Ovary (tissue), 9 donors: Measurements from ENCODE around the gene NEU4. TPM values are rescaled to one million over a fixed set of nuclear protein-coding genes. Genes with fewer than 3 reads are reported as not detected.

Source experiments
- DNase-seq, 5 donors: peaks; one replicate each; pipeline ENCODE4 v3.0.0-alpha.2; 2019 to 2020
- H3K27ac ChIP-seq, 2 donors: fragments of 200-600 bp; one replicate each; pipeline versions ENCODE4 v1.5.1 to v1.8.0; 2019 to 2022
- H3K27me3 ChIP-seq: fragments of 200-600 bp; one replicate; pipeline ENCODE4 v1.8.0; 2022
- H3K36me3 ChIP-seq: fragments of 200-600 bp; sonication (generic); one replicate; pipeline ENCODE4 v1.5.1; 2019
- H3K4me1 ChIP-seq: one replicate; pipeline ENCODE4 v1.8.1; 2013; ENCODE audit warnings: mild to moderate bottlenecking, moderate library complexity; ENCODE audit not compliant: insufficient read depth
- H3K4me3 ChIP-seq: fragments of 200-600 bp; sonication (generic); one replicate; pipeline ENCODE4 v1.5.1; 2017
- H3K9me3 ChIP-seq, 2 donors: fragments of 200-600 bp in 1 of 2; sonication (generic) in 1 of 2; one replicate each; pipeline versions ENCODE4 v1.5.1 to v1.8.1; 2013 to 2019; ENCODE audit warnings: mild to moderate bottlenecking in 1 of 2, moderate library complexity in 1 of 2
- EP300 ChIP-seq: sonication (generic); formaldehyde crosslinking; IDR thresholded peaks from one replicate; pipeline ENCODE4 v1.6.1; 2017; ENCODE audit warnings: antibody characterized with exemption
- POLR2A ChIP-seq: fragments of 450-650 bp; IDR thresholded peaks from one replicate; pipeline ENCODE4 v1.6.1; 2017; ENCODE audit warnings: antibody characterized with exemption, mild to moderate bottlenecking, moderate library complexity
- WGBS, 3 donors: extraction: QIAGEN DNeasy Blood & Tissue Kit in 1 of 3; methylation state at CpG; one replicate each; pipeline versions ENCODE4 v1.1.5 to v1.1.7; 2013 to 2017; 5-methylcytosine and 5-hydroxymethylcytosine counted together
- intact Hi-C, 4 donors: fragments of 100-400 bp; cut with DNase I; formaldehyde crosslinking; loops; one replicate each; pipeline versions ENCODE4 v1.11.0 to v1.15.1; 2022 to 2023
- polyA plus RNA-seq, 2 donors: library from polyadenylated mRNA; stranded (reverse); fragments of 200-250 nt in 1 of 2; fragments of 350-450 nt in 1 of 2; fragmentation: Illumina TruSeq in 1 of 2; extraction: RNeasy Lipid Tissue Mini Kit (QIAGEN cat#74804) in 1 of 2; gene quantifications; one replicate each; pipeline ENCODE4 v1.2.3, GENCODE V29; 2013 to 2014
- total RNA-seq, 7 donors: library from RNA; depleted of rRNA in 2 of 7; stranded (reverse); fragments of >200 nt in 2 of 7; fragmentation: NEBNext Ultra II Directional in 3 of 7; extraction: Animal tissue kit (Norgen Biotek cat#: 25700) in 3 of 7; gene quantifications; one replicate each; pipeline versions ENCODE4 v1.1.0 to v1.2.4, GENCODE V29; 2016 to 2023
- TF ChIP-seq, protein P1 (sequence below), 3 donors: fragments of 450-650 bp in 2 of 3; fragments of 200-600 bp in 1 of 3; IDR thresholded peaks; one replicate each; pipeline versions ENCODE4 v1.5.1 to v1.8.0; 2016 to 2022; ENCODE audit warnings: antibody characterized with exemption in 3 of 3, mild to moderate bottlenecking in 1 of 3
- donor health status: DM: no; HTN: no; CAD: no; lungs with moderate emphysema.
- donor health status: DM: no; HTN: no; CAD: no.
- donor health status: Bipolar disorder and iron deficiency.
- donor health status: DM: yes; HTN: yes; CAD: no.
- donor health status: DM: no; HTN: no; CAD: no.
- donor health status: DM: yes; HTN: yes; CAD: no.

NEU4 gene
- total and polyA plus RNA-seq, 9 donors, result 0.23 to 7.2 (median 0.84) TPM; not detected in 2

DNA sequence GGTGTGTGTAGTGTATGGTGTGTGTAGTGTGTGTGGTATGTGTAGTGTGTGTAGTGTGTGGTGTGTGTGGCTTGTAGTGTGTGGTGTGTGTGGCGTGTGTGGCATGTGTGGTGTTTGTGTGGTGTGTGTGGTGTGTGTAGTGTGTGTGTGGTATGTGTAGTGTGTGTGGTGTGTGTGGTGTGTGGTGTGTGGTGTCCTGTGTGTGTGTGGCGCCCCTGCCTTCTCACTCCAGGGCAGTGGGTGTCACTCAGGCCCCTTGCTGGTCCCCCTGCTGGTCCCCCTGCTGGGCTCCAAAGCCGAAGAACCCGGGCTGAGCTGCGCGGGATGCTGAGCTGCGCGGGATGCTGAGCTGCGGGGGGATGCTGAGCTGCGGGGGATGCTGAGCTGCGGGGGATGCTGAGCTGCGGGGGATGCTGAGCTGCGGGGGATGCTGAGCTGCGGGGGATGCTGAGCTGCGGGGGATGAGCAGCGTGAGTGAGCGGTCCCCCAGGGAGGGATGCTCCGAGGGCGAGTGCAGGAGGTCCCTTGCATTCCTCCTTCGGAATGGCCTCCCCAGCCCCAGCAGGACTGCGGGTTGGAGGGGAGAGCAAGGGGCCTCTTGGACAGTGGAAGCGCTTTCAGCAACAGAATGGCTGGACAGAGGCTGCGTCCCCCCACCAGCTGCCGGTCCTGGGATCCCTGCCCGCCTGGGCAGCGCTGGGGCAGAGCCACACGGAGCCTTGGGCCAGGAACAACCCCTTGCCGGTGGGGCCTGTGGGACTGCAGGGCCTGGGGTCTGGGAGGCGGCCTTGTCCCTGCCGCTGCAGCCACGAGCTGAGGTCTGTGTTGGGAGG is 57.2 kb downstream of the NEU4 start:
- TF ChIP-seq POLR2A (no peak), EP300 (no peak)
- TF ChIP-seq, protein P1, sequence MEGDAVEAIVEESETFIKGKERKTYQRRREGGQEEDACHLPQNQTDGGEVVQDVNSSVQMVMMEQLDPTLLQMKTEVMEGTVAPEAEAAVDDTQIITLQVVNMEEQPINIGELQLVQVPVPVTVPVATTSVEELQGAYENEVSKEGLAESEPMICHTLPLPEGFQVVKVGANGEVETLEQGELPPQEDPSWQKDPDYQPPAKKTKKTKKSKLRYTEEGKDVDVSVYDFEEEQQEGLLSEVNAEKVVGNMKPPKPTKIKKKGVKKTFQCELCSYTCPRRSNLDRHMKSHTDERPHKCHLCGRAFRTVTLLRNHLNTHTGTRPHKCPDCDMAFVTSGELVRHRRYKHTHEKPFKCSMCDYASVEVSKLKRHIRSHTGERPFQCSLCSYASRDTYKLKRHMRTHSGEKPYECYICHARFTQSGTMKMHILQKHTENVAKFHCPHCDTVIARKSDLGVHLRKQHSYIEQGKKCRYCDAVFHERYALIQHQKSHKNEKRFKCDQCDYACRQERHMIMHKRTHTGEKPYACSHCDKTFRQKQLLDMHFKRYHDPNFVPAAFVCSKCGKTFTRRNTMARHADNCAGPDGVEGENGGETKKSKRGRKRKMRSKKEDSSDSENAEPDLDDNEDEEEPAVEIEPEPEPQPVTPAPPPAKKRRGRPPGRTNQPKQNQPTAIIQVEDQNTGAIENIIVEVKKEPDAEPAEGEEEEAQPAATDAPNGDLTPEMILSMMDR (IDR thresholded peaks at IDR 0.05), result no peak
- Histone ChIP-seq H3K27ac (no peak overlapping the region), H3K9me3 (no peaks in the 10 kb centered on the region), H3K36me3 (no peaks in the 10 kb centered on the region), H3K4me3 (no peak overlapping the region), H3K4me1 (peaks cover 3% of the 10 kb centered on the region), H3K27me3 (peaks cover 3% of the 10 kb centered on the region)
- 4 to 6% (median 4%) methylated on average over 30 to 31 of the region's 31 CpGs for WGBS, 3 donors
- no peak for DNase-seq
- intact Hi-C loops, result no loop called here

Other genes starting within 250 kb of the NEU4 start
- 10 to 100 TPM; 26.2 to 54.7 (median 40.3) TPM for gene THAP4, start 172.0 kb upstream of the NEU4 start, total RNA-seq
- gene THAP4, start 172.0 kb upstream of the NEU4 start, polyA plus RNA-seq, result 10 to 100 TPM; 12.1 to 42.0 TPM
- gene ATG4B, start 171.5 kb upstream of the NEU4 start, total RNA-seq, result 10 to 100 TPM; 37.1 to 70.4 (median 56.3) TPM
- 10 to 100 TPM; 41.0 to 49.5 TPM for gene ATG4B, start 171.5 kb upstream of the NEU4 start, polyA plus RNA-seq
- gene DTYMK, start 122.4 kb upstream of the NEU4 start, total RNA-seq, result 10 to 100 TPM in 6 of 7 donors, 1 to 10 TPM in 1; 8.9 to 17.9 (median 14.6) TPM
- 10 to 100 TPM in 1 of 2 donors, 1 to 10 TPM in 1; 3.7 to 10.7 TPM for gene DTYMK, start 122.4 kb upstream of the NEU4 start, polyA plus RNA-seq
- gene ING5, start 107.2 kb upstream of the NEU4 start, total RNA-seq, result 10 to 100 TPM; 24.9 to 57.1 (median 39.9) TPM
- gene ING5, start 107.2 kb upstream of the NEU4 start, polyA plus RNA-seq, result 10 to 100 TPM; 27.1 to 39.5 TPM
- gene D2HGDH, start 74.6 kb upstream of the NEU4 start, total RNA-seq, result 10 to 100 TPM; 17.1 to 35.1 (median 26.3) TPM
- gene D2HGDH, start 74.6 kb upstream of the NEU4 start, polyA plus RNA-seq, result 10 to 100 TPM in 1 of 2 donors, under 1 TPM in 1; 0.63 to 24.6 TPM
- gene GAL3ST2, start 32.4 kb upstream of the NEU4 start, total RNA-seq, result 1 to 10 TPM in 1 of 7 donors, under 1 TPM in 4, not detected in 2; 0.27 to 4.3 (median 0.64) TPM
- under 1 TPM in 1 of 2 donors, not detected in 1; 0.05 TPM for gene GAL3ST2, start 32.4 kb upstream of the NEU4 start, polyA plus RNA-seq
- under 1 TPM in 6 of 7 donors, not detected in 1; 0.13 to 0.57 (median 0.29) TPM for gene PDCD1, start 49.7 kb downstream of the NEU4 start, total RNA-seq
- gene PDCD1, start 49.7 kb downstream of the NEU4 start, polyA plus RNA-seq, result under 1 TPM in 1 of 2 donors, not detected in 1; 0.17 TPM
- under 1 TPM in 1 of 7 donors, not detected in 6; 0.10 TPM for gene RTP5, start 60.5 kb downstream of the NEU4 start, total RNA-seq
- not detected for gene RTP5, start 60.5 kb downstream of the NEU4 start, polyA plus RNA-seq